ENCODE results near the gene UGT1A4.

GRCh38 chr2:233791883-233792329 is 73.4 kb downstream of the UGT1A4 start:
- TF ChIP-seq POLR2A (IDR thresholded peaks at IDR 0.05), result no peak
- TF ChIP-seq, protein P1, sequence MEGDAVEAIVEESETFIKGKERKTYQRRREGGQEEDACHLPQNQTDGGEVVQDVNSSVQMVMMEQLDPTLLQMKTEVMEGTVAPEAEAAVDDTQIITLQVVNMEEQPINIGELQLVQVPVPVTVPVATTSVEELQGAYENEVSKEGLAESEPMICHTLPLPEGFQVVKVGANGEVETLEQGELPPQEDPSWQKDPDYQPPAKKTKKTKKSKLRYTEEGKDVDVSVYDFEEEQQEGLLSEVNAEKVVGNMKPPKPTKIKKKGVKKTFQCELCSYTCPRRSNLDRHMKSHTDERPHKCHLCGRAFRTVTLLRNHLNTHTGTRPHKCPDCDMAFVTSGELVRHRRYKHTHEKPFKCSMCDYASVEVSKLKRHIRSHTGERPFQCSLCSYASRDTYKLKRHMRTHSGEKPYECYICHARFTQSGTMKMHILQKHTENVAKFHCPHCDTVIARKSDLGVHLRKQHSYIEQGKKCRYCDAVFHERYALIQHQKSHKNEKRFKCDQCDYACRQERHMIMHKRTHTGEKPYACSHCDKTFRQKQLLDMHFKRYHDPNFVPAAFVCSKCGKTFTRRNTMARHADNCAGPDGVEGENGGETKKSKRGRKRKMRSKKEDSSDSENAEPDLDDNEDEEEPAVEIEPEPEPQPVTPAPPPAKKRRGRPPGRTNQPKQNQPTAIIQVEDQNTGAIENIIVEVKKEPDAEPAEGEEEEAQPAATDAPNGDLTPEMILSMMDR (IDR thresholded peaks at IDR 0.05), result no peak

All from Peyer's patch (tissue), 4 donors.